UCSD-AML1 (cell line): ENCODE results near the gene SNX32.

Experiments used
- DNase-seq: peaks from one replicate; lab custom pipeline; 2025; ENCODE audit not compliant: unreplicated experiment; lab: John Stamatoyannopoulos, UW

SNX32 gene

GRCh38 chr11:65796726-65797601, 36.8 kb upstream of the SNX32 start:
- no peak for DNase-seq

GRCh38 chr11:65797711-65798110, 36.1 kb upstream of the SNX32 start:
- no peak for DNase-seq

DNA sequence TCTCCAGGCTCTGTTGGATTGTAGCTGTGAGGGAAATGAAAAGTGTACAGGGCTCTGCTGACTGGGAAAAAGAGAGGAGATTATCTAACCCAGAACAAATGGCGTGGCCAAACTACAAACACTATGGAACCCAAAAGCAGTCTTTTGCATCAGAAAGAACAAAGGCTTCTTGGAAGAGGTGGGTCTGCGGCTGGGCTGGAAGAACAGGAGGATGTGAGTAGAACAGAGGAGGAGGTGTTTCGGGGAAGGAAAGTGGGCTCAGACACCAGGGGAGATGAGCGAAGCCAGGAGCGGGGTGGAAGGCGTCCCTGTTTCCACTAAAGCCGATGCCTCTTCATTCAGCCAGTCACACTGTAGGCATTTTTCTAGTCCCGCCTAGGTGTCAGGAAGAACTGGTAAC, 34.9 kb upstream of the SNX32 start:
- DNase-seq, result no peak

DNA sequence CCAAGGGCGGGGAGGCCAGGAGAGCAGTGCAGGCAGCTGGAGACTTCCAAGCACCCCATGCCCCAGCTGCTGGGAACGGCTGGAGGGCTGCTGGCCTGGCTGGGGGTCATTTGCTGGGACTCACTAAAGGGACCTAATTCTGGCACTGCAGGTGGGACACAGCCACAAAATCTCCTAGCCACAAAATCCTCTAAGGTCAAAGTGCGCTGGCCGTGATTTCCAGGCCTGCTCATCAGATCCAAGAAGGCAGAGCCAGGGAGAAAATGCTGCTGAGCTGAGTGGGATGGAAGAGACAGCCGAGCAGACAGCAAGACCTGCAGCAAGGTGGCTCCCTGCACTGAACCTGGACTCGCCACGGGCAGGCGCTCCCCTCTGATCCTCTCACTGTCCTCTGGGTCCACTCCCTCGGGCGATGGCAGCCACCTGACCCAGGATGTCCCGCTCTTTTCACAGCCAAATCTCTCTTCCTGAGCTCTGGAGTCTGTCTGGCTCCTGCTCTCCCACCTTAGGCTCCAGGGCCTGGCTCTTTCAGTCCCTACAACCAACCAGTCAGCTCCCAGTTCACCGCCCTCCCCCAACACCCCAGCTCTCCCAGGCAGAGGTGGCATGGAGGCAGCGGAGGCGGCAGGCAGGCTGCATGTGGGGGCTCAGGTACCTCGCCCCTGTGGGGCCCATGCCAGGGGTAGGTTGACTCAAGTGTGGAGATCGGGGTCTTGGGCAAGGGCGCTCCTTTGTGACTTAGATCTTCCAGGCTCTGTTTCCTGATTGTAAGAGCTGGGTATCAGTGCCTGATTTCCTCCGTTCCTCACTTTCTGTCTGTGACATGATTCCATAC, 32.4 kb upstream of the SNX32 start:
- DNase-seq, result no peak

DNA sequence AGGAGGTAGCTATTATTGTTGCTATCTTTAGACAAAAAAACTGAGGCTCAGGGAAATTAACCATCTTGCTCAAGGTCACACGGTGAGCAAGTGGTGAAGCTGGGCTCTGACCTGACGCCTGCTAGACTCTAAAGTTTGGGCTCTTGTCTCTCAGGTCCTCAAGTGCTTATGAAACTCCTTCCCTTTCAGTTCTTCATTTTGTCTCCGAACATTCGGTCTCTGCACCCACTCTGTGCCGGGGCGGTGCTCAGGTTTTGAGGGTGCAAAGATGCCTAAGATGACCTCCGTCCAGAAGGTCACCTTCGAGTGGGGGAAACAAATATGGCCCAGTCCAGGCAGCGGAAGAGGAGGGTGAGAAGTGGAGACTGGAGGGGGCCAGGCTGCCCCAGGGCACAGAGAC, 30.9 kb upstream of the SNX32 start:
- DNase-seq, result no peak

DNA sequence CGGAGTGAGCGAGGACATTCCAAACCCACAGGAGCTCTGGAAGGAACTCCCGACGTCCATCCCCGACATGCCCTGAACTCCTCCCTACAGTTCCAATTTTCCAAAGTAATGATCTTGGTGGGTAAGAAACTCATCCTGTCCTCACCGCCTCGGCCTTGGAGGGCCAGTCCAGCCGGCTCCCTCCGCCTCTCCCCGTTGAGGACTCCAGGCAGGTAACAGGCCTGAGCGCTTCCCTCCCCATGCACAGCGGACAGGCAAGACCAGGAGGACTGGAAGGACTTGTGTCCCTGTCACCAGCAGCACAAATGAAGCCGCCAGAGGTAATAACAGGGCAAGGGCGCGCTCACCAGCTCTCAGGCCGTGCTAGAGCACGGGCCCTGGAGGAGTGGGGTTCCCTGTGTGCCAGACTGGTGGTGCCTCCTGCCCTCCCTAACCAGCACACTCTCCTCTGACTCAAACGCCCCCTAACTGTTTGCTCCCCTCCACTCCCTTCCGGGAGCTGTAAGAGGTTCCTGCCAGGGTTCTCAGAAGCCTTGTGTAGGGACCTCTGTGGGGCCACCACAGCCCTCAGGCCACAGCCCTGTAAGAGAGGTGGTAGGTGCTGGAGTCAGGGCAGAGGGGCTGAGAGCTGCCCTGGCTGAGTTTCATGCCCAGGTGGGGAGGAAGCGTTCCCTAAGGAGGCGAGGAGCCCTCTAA, 29.8 kb upstream of the SNX32 start:
- DNase-seq, result no peak

DNA sequence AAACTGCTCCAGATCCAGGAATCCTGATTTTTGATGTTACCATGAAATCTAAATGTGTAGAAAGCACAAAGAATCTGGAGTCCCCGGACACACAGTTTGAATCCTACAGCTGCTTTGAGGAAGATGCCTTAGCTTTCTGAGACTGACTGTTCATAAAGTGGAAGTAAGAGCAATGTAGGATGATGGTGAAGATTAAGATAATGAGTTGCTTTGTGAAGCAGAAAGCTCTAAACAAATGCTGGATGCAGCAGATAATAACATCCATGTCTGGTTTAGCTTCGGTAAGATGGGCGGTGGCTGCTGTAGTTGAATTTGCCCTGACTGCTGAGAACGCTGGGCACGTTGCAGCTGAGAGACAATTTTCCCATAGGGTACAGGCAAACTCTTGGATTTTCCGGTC, 26.8 kb upstream of the SNX32 start:
- no peak for DNase-seq

DNA sequence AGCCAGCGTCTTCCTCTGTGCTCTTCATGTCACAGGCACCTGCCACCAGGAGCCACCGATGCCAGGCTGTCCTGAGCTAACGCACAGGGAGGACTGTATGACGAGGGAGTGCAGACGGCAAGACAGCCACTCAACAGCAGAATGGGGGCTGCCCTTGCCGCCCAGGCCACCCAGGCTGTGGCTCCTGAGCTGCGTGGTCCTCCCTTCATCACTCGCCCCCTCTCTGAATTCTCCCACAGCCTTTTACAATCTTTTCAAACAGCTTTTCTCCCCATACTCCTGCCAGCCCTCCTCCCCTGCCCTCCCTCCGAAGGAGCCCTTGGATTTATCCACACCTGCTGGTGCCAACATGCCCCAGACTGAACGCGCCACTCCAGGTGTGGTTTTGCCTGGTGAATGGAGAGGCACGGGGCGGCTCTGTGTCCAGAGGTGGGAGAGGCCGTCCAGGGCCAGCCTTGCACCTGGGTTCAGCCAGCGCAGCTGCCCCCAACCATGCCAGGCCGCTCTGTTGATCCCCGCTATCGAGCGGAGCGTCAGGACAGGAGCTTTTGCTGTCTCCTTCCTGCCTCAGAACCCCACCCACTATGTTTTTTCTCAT, 24.9 kb upstream of the SNX32 start:
- no peak for DNase-seq

DNA sequence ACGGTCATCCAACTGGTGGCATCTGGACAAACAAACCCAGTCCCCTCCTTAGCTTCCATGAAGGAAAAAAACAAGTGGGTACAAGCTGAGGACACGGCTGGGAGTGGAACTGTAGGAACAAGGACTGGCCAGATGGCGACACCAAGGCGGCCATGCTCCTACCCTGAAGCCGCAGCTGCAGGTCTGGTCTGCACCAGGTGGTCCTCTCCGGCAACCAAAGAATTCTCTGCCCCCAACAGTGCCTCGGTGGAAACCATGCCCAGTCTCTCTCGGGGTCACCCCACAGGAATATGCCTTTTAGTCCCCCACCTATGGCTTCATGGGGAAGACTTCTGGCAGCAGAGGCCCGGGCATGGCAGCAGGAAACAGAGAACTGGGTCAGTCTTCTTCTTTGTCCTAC, 24.3 kb upstream of the SNX32 start:
- no peak for DNase-seq

- DNase-seq, result no peak
These were observed 23.5 kb upstream of the SNX32 start for GRCh38 chr11:65810046-65810868.

DNA sequence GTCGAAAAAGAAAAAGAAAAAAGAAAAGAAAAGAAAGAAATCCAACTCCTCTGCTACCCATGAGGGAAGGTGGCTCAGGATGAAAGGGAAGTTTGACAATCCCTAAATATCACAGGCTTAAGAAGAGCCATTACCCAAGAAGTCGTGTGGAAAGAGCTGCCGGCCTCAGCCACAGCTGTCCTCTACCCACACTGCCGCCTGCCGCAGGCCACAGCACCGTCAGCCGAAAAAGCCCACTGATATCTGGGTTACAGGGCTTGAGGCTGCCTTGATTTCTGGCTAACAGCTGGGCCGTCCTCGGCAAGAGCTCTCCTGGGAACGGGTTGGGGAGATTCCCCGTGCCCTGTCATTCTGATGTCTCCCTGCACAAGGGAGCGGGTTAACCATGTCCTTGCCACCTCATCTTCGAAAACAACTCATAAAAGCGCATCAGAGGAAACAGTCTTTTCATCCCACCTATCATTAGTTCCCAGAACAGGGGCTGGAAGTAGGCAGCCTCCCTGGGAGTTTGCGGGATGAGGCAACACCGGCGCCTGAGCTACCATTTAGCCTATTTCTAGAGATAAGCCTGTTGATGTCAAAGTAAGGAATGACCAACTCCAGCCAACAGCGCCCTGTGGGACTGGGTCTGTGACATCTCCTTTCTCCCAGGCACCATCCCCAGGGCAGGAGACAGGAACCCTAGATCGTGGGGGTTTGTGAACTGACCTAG, 21.8 kb upstream of the SNX32 start:
- DNase-seq, result no peak

- DNase-seq, result no peak
These were observed 19.4 kb upstream of the SNX32 start for GRCh38 chr11:65814131-65814985.

- no peak for DNase-seq
These were observed 18.7 kb upstream of the SNX32 start for GRCh38 chr11:65814986-65815565.

GRCh38 chr11:65816696-65817095, 17.1 kb upstream of the SNX32 start:
- DNase-seq, result no peak

DNA sequence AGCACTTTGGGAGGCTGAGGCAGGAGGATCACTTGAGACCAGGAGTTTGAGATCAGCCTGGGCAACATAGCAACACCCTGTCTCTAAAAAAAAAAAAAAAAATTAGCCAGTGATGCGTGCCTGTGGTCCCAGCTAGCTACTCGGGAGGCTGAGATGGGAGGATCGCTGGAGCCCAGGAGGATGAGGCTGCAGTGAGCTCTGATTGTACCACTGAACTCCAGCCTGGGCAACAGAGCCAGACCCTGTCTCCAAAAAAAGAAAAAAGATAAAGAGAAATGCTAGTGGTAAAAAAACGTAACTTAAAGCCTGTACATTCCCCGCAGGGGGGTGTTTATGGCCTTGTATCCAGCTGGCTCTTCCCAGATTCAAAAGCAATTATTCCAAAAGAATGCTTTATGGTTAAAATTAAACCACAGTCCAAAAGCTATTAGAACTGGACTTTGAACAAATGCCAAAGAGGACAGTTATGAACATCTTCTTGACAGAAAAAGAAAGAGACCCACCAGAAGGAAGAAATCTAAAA, 16.4 kb upstream of the SNX32 start:
- DNase-seq, result no peak

GRCh38 chr11:65817835-65818680, 15.7 kb upstream of the SNX32 start:
- DNase-seq, result peak; percentile 91

- no peak for DNase-seq
These were observed 12.7 kb upstream of the SNX32 start for GRCh38 chr11:65821107-65821506.
